HG02943 (cell line): ENCODE measurements around the gene C11orf86.
"Not testable (repeated sequence)": the region's sequence is repeated elsewhere in the genome, so short reads cannot be mapped to it uniquely, and the experiment has no call there.

Source experiments
- ATAC-seq: cut with Tn5 transposase; IDR thresholded peaks from one replicate; pipeline ENCODE4 v1.9.1; 2021; ENCODE audit warnings: mild to moderate bottlenecking, low read depth, moderate library complexity; ENCODE audit not compliant: unreplicated experiment

C11orf86 gene, protein sequence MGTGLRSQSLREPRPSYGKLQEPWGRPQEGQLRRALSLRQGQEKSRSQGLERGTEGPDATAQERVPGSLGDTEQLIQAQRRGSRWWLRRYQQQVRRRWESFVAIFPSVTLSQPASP

DNA sequence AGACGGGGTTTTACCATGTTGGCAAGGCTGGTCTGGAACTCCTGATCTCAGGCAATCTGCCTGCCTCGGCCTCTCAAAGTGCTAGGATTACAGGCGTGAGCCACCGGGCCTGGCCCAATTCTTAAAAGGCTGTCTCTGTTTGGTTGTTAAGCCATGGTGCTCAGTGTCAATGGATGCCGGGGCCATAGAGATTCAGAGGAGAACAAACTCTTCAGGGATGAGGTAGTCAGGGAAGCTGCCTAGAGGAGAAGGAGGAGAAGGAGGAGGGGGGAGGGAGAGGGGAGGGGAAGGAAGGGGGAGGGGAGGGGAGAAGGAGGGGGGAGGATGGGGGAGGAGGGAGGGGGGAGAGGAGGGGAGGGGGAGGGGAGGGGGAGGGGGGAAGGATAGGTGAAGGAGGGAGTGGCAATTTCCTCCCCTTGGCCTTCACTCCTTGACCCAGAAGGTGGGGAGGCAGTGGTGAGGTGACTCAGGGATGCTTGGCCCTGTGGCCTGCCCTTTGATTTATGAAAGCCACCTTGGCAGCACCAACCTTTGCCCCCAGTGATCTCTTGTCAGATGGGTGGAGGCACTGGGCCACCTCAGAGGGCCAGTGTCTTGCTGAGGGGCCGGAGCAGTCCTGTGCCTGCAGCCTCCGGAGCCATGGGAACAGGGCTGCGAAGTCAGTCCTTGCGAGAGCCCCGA, at the start of gene C11orf86:
C11orf86 (plus strand) TSS at position 581 of the 681 bp plus-strand sequence; CDS start at position 640, 59 bp downstream.
- no peak for ATAC-seq

DNA sequence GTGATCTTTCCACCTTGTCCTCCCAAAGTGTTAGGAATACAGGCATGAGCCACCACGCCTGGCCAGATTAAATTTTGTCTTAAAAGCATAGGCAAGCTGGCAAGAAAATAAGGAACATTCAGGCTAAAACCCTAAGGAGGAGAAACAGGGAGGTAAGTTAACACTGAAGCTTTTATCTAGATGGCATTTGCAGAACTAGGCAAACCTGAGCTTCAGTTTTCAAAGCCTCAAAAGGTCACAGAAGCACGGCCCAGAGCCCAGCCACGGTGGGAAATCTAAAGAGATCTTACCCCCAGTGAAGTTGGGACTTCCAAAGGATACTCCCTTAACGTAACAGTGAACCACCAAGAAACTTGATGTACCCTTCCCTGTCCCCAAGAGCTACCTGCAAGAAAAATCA, 45.4 kb upstream of the C11orf86 start:
- ATAC-seq = no peak

DNA sequence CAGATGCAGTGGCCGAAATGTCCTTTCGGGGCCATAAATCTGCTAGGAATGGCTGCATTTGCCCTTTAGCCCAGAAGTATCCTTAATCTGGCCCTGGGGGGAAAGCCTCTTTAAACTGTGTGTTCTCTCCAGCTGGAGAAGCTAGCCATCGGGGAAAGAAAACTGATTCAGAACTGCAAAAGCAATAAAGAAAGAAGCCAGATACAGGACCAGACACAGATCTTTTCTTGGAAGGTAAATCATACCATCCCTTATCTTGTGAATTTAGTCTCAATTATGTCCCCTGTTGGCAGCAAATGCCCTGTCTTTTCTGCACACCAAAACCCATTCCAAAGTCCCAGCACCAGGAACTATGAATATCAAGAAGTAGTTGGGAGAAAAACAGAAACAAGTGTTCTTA, 42.6 kb upstream of the C11orf86 start:
- no peak for ATAC-seq

DNA sequence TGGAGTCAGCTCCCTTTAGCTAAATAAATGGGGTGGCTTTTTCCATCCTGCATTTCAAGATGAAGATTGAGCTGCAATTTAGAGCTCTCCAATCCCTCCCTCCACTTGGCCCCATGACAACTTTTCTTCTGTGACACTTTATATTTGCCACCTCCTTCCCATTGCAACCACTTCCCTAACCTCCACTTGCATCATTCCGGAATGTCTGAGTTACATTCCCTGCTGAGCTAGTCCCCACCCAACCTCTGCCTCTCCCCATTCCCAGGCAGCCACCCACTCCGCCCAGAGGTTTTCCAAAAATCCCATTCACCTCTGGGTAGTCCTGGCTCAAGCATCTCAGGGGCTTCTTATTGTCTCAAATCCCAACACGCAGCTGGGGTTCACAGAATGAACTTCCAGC, 41.6 kb upstream of the C11orf86 start:
- ATAC-seq = no peak

DNA sequence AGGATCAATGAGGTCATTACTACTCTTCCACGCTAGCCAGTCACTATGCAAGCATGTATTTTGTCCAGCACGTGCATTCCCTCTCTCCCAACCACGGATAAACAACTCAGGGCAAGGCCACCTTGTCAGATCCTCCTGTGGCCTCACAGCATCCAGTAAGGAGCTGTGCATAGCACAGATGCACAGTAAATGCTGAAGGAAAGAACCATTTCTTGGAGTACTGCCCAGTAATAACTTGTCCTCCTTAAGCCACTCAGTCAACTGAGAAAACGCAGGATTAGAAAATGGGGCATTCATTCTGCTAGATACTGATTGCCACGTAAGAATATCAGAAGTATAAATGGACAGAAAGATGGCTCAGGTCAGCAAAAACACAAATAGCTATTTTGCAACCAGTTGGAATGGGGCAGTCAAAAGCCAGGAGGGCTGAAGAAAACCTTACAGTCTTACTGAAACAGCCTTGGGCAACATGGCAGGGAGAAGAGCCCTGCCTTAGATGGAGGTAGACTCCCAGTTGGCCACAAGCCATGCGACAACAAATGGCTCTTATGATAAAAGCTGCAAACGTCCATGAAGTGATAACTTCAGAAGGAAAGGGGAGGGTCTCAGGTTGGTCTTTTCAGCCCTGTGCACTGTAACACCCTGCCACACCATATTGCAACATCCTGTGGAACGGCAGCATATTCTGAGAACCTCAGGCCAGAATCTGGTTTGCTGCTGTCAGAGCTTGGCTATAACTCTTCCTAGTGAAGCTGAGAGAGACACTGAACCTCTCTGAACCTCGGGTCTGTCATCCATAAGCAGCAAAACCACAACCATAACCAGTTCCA, 39.9 kb upstream of the C11orf86 start:
- ATAC-seq = no peak

DNA sequence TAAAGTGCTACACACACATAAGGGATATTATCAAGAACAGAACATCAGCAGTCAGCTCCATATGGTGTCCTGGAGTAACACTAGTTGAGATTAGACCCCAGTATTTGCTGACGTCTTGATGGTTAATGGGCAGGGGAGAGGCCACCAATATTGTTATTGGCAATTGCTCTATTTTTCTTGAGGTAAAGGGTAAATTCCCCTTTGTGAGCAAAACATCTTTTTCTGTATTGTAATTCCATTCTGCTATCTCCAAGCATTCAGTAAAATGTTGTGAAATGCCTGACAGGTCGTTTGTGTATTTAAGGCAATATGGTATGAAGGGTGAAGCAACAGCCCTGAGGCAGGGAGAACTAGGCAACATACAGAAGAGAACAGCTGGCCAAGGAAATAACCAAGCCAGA, 38.8 kb upstream of the C11orf86 start:
- no peak for ATAC-seq

DNA sequence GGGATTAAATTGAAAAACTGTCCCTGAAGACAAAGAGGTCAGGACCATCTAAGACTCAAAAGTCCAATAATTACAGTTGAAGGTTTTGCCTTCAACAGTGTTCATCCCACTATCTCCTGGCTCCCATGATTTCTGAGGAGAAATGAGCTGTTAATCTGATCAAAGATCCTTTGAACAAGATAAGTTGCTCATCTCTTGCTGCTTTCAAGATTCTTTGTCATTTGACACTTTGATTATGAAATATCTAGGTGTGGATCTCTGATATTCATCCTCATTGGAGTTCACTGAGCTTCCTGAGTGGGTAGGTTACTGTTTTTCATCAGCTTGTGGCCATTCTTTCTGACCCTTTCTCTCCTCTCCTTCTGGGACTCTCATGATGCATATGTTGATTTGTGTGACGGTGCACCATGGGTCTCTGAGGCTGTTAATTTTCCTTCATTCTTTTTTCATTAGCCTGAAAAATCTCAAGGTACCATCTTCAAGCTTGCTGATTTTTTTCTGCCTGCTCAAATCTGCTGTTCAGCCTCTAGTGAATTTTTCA, 37.8 kb upstream of the C11orf86 start:
- ATAC-seq = no peak

DNA sequence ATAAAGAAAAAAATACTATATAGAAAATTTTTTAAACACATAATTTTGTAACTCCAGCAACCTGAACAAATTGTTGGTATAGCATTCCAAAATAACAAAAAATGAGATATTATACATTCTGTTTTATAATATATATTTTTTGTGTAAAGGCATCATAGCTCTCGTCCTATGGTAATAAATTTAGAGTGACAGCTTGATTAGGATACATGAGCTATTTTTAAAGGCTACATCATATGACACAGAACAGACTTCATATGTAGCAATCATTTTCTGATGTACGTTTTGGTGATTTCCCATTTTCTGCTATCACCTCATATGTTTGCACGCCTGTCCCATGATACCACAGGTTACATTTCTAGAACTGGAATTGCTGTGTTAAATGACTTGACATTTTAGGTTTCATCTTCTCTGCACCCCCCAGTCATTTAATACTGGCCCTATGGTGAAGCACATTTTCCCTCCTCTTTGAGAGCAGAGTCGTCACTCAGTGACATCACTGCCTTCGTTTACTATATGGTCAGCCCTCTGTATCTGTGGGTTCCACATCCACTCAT, 36.4 kb upstream of the C11orf86 start:
- ATAC-seq = no peak

DNA sequence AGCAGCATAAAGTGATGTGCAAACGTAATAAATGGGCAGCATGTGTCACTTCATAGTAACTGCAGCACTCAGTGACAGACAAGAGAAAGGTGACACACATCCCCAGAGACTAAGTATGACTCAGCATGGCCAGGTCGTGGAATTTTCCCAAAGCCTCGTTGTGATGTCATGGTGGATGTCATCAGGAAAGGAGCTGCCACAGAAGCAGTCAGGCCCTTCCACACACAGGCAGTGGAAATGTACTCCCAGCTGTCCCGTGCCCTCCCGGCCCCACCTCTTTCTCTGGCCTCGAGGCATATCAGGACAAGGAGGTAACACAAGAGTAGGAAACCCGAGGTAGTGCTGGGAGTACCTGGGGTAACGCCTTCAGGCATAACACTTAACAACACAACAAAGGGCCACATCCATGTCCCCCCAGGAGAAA, 25.0 kb upstream of the C11orf86 start:
- no peak for ATAC-seq

DNA sequence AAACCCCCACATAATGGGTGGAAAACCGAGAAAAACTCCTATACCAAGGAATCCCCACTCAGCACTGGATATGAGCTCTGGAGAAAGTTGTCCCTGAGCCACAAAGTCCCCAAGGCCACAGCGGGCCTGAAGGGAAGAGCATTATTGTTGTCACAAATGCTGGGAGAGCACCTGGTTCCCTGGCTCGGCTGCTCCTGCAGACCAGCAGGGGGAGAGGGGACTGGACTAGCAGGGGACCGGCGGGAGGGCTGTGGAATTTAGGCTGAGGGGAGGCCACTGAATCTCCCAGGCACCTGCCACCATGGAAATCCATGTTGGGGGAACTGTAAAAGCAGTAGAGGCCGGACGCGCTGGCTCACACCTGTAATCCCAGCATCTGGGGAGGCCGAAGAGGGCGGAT, 24.0 kb upstream of the C11orf86 start:
- ATAC-seq = no peak

DNA sequence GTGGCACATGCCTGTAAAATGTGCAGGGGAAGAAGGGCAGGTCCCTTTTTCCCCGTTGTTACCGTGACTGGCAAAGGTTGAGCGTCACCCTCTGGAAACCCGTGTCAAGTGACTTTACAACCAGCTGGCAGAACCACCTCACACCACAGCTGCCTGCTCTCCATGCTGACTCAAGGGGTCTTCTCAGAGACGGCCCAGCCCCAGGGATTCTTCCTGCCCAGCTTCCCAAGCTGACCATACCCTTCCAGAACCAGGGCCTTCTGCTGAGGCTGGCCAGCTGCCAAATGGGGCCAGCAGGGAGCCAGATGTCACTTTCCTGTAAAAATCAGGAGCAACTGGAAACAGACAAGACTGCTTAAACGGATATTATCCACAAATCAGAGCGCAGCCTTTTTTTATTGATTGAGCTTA, 23.2 kb upstream of the C11orf86 start:
- no peak for ATAC-seq

DNA sequence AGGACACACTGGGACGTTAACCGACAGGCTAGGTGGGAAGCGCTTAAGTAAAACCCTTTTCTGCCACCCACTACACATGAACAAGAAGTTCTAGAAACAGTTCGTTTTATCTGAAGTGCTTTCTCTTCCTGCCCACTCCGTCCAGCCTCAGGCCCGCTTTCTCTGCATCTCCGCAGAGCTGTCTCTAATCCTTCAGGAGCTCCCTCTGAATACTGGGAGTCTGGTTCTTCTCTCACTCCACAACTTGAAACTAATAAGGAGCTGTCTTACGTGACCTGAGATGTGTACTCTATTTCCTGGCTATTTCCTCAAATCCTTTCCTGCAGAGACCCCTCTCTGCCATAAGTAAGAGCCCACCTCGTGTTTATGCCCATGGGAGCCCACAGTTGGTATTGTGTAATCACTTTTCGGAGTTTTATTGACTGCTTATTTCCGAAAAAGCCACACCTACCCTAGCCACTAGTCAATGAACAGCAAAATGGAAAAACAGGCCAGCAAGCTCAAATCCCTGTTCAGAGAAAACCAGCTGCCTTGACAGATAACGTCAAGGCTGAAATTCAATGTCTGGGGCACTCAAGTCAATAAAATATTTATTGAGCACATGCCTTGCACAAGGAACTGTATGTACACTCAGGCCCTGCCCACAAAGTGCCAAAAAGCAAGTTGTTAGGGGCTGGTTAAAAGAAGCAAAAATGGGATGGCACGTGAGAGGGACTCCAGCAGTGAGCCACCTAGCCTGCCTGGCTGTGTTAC, 21.8 kb upstream of the C11orf86 start:
- no peak for ATAC-seq

DNA sequence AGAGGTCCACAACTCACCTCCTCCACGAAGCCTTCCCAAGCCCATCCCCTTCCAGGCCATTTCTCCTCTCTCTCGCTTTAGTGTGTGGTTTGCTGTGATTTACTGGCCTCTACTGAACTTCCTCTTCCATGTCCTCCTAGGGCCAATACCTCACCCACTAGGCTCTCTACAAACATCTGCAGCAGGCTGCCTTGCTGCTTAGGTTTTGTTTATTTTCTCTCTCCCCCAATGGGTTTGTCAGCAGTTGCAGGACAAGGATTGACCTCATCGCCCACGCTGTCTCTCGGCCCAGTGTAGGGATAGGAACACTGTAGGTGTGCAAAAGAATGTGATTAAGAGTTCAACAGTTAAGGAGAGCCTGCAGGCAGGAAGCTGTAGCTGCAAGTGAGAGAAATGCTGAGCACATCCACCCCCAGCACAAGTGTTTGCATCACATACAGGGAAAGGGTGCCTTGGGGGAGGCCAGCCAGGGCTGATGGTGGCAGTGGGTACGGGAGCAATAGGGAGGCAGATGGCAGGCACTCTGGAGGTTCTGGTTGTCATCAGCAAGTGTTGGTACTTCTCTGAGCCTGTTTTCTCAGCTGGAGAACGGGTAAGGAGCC, 18.3 kb upstream of the C11orf86 start:
- ATAC-seq = no peak

DNA sequence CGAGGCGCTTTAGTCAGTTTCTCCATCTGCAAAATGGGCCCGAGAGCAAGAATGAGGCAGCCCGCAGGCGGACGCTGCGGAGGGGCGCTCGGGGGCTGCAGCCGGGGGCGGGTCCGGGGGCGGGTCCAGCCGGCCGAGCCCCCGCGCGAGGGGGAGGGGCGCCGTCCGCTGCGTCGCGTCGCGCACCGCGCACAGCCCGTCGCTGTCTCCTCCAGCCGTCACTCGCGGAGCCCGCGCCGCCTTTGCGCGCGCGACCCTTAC, 17.2 kb upstream of the C11orf86 start:
- ATAC-seq = peak; percentile 16

DNA sequence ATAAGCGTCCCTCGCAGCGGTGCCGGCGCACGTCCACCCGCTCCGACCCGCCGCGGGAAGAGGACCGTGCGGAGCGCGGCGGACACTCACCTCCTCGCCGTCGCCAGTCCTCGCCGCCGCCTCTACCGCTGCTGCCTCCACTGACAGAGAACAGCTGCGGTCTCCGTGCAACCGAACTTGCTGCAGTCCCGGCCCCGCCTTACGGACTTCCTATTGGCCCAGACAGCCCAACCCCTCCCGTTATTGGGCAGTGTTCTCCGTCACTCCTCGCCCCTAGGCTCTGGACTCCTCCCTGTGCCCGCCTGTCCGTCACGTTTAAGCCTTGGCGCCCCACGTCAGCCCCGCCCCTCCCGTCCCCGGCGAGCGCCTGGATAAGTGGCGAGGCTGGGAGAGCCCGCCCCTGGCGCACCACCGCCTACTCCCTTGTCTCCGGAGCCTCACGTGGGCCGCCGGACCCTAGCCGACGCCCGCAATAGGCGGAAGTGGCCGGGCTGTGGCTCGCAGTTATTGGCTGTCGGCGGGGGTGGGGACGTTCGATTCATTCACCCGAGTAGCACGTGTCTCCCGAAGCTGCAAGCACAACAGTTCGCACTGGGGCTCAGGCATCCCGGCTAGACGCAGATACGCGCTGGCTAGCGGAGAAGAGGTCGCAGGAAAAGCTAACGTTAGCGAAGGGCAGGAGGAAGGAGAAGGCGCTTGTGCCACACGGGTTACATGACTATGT, 16.7 kb upstream of the C11orf86 start, which contains the start of gene PC:
PC (minus strand) TSS at position 152 of the 724 bp plus-strand sequence. CDS start 86,224 bp downstream, outside the sequence.
- peak; percentile 94 for ATAC-seq

DNA sequence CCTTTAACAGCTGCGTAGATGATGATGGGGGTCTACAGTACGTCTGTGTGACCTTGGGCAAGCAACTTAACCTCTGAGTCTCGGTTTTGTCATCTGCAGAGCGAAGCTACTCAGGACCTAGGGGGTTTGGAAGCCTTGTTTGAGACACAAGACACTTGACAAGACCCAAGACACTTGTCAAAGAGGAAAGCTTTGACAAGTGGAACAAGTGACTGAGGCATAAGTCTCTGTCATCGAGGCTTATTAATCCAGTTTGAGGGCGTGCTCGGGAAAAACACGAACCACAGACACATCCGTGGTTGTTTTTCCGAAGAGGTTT, 16.2 kb upstream of the C11orf86 start:
- no peak for ATAC-seq

DNA sequence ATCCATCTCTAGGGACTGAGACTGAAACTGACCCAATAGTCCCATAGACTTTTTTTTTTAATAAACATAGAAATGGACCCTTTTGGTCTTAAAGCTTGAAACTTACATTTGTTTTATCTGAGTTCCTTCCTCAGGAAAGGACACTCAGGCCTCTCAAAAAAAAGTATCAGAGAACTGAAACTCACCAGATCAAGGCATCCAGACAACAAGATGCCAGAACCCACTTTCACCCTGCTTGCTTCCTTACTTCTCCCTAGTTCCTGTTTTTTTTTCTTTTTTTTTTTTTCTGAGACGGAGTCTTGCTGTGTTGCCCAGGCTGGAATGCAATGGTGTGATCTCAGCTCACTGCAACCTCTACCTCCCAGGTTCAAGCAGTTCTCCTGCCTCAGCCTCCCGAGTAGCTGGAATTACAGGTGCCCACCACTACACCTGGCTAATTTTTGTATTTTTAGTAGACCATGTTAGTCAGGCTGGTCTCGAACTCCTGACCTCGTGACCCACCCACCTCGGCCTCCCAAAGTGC, 13.4 kb upstream of the C11orf86 start:
- ATAC-seq = not testable (repeated sequence)

DNA sequence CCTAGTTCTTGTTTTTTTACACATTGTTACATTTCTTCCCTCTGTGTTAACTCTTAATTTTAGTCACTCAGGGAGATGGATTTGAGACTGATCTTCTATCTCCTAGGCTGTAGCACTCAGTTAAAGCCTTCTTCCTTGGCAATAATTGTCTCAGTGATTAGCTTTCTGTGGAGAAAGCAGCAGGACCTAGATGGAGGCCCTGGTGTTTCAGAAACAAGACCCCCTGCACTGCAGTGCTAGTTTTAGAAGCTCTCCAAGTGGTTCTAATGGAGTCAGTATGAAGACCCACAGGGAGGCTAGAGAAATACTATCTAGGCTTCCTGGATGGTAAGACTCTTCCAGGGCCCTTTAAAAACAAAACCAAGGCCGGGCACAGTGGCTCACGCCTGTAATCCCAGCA, 12.9 kb upstream of the C11orf86 start:
- no peak for ATAC-seq

DNA sequence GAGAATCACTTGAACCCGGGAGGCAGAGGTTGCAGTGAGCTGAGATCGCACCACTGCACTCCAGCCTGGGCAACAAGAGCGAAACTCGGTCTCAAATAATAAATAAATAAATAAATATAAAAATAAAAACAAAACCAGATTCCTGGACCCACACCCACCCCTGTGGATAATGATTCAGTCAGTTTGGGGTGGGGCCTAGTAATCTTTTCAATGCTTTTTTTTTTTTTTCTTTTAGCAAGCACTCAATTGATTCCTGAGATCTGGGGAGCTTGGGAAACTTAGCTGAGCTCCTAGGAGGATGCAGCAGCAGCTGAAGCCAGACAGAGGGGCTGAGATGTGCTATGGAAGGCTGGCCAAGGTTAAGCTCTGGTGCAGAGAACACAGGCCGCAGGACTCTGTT, 12.3 kb upstream of the C11orf86 start:
- no peak for ATAC-seq
